A673 (cell line): ENCODE data around the gene CYP1A1.

Experiments
- CTCF ChIP-seq: fragments of 300-800, 200-600 bp; sonication (generic); conservative IDR thresholded peaks from 2 replicates; pipeline ENCODE4 v1.5.1; 2017; ENCODE audit warnings: low read depth, mild to moderate bottlenecking, antibody characterized with exemption, low read length, moderate library complexity, mixed read lengths
- EZH2 ChIP-seq: fragments of 200-600 bp; sonication (generic); IDR thresholded peaks from 2 replicates; pipeline ENCODE4 v1.6.1; 2017; ENCODE audit warnings: borderline replicate concordance, low read depth, mild to moderate bottlenecking, mixed read lengths, antibody characterized with exemption, low read length; ENCODE audit not compliant: poor library complexity, severe bottlenecking

GRCh38 chr15:74710319-74711094 is 14.8 kb downstream of the CYP1A1 start:
- TF ChIP-seq CTCF (no peak), EZH2 (no peak)
